Spleen (tissue), 11 donors: ENCODE data around the gene OR52H1. TPM values are rescaled to one million over a fixed set of nuclear protein-coding genes. Genes with fewer than 3 reads are reported as not detected.

Source experiments
- DNase-seq: peaks from one replicate; pipeline ENCODE4 v3.0.0-alpha.2; 2020
- H3K27ac ChIP-seq, 8 donors: fragments of 200-600 bp; sonication (generic) in 7 of 8; 1 replicate in 4 of 8; 2 replicates in 4 of 8; pipeline versions ENCODE4 v1.5.0 to v1.8.0; 2016 to 2021; ENCODE audit warnings: inconsistent platforms in 4 of 8, mild to moderate bottlenecking in 4 of 8, moderate library complexity in 1 of 8
- H3K27me3 ChIP-seq, 7 donors: fragments of 200-600 bp; sonication (generic) in 6 of 7; replicated peaks in 1 of 7; 1 replicate in 4 of 7; 2 replicates in 3 of 7; pipeline versions ENCODE4 v1.5.0 to v1.8.0; 2016 to 2021; ENCODE audit warnings: inconsistent platforms in 3 of 7, mild to moderate bottlenecking in 1 of 7
- H3K36me3 ChIP-seq, 6 donors: fragments of 200-600 bp; sonication (generic) in 5 of 6; 1 replicate in 4 of 6; 2 replicates in 2 of 6; pipeline versions ENCODE4 v1.5.0 to v1.8.0; 2016 to 2021; ENCODE audit warnings: inconsistent platforms in 2 of 6
- H3K4me1 ChIP-seq, 6 donors: fragments of 200-600 bp; sonication (generic) in 5 of 6; 1 replicate in 3 of 6; 2 replicates in 3 of 6; pipeline versions ENCODE4 v1.5.0 to v1.8.0; 2016 to 2021; ENCODE audit warnings: inconsistent platforms in 3 of 6
- H3K4me3 ChIP-seq, 8 donors: fragments of 200-600 bp; sonication (generic) in 7 of 8; 1 replicate in 4 of 8; 2 replicates in 4 of 8; pipeline versions ENCODE4 v1.5.0 to v1.8.0; 2016 to 2021; ENCODE audit warnings: inconsistent platforms in 4 of 8, mild to moderate bottlenecking in 4 of 8, moderate library complexity in 2 of 8
- H3K9me3 ChIP-seq, 8 donors: fragments of 200-600 bp; sonication (generic) in 7 of 8; 1 replicate in 4 of 8; 2 replicates in 4 of 8; pipeline versions ENCODE4 v1.5.0 to v1.8.0; 2016 to 2021; ENCODE audit warnings: inconsistent platforms in 4 of 8
- CTCF ChIP-seq, 11 experiments: fragments of 200-600 bp in 7 of 11; fragments of 450-650 bp in 4 of 11; sonication (generic) in 4 of 11; IDR thresholded peaks in 8 of 11; conservative IDR thresholded peaks in 3 of 11; 1 replicate in 7 of 11; 2 replicates in 4 of 11; pipeline versions ENCODE4 v1.4.0 to v1.8.0; 2016 to 2021; ENCODE audit warnings: antibody characterized with exemption in 11 of 11, inconsistent platforms in 4 of 11, mild to moderate bottlenecking in 1 of 11
- POLR2A ChIP-seq, 3 donors: fragments of 450-650 bp; IDR thresholded peaks; one replicate each; pipeline ENCODE4 v1.5.1; 2017; ENCODE audit warnings: antibody characterized with exemption in 3 of 3, mild to moderate bottlenecking in 1 of 3
- POLR2AphosphoS5 ChIP-seq, 3 donors: sonication (generic); formaldehyde crosslinking; IDR thresholded peaks; one replicate each; pipeline ENCODE4 v1.5.1; 2017; ENCODE audit warnings: antibody characterized with exemption in 3 of 3
- WGBS, 5 donors: extraction: QIAGEN DNeasy Blood & Tissue Kit in 3 of 5; methylation state at CpG; one replicate each; pipeline versions ENCODE4 v1.1.5 to v1.1.7; 2013 to 2018; 5-methylcytosine and 5-hydroxymethylcytosine counted together
- intact Hi-C: fragments of 100-400 bp; cut with DNase I; formaldehyde crosslinking; loops from one replicate; pipeline ENCODE4 v1.15.0; 2023; ENCODE audit warnings: low total_unique reads
- polyA plus RNA-seq, 3 donors: library from polyadenylated mRNA; stranded (reverse); fragments of 200-250 nt; gene quantifications; one replicate each; pipeline ENCODE4 v1.2.1, GENCODE V29; 2013
- total RNA-seq, 7 donors: library from RNA; depleted of rRNA in 3 of 7; stranded (reverse); fragments of >200 nt in 3 of 7; fragmentation: NEBNext Ultra II Directional in 4 of 7; extraction: Animal tissue kit (Norgen Biotek cat#: 25700) in 4 of 7; gene quantifications; one replicate each; pipeline versions ENCODE4 v1.1.0 to v1.2.1, GENCODE V29; 2016 to 2021
- donor health status: healthy with polysubstance abuse.
- donor health status: DM: no; HTN: no; CAD: no; lungs with moderate emphysema.
- donor health status: DM: no; HTN: no; CAD: no.
- donor health status: Bipolar disorder and iron deficiency.
- donor health status: healthy.
- donor health status: DM: no; HTN: no; CAD: no.
- donor health status: DM: yes; HTN: yes; CAD: no.

OR52H1 gene
- total and polyA plus RNA-seq, 10 donors: 0.27 to 3.3 (median 0.80) TPM; not detected in 3

GRCh38 chr11:5499671-5500070, 48.7 kb downstream of the OR52H1 start:
- Histone ChIP-seq H3K27ac (no peak overlapping the region), H3K27me3 (no peaks in the 10 kb centered on the region), H3K4me1 (no peaks in the 10 kb centered on the region), H3K4me3 (no peak overlapping the region), H3K36me3 (no peaks in the 10 kb centered on the region), H3K9me3 (no peaks in the 10 kb centered on the region)
- DNase-seq: no peak
- intact Hi-C loops: no loop called here
- no peak for TF ChIP-seq POLR2A (IDR thresholded peaks at IDR 0.05)
- TF ChIP-seq CTCF (IDR thresholded peaks at IDR 0.05 in 8 of 11, conservative IDR thresholded peaks at IDR 0.05 in 3 of 11): no peak
- no peak for TF ChIP-seq POLR2AphosphoS5 (IDR thresholded peaks at IDR 0.05)
- WGBS, 5 donors: 56 to 78% (median 72%) methylated on average over 2 of the region's 2 CpGs

Other genes with a start within 250 kb of the OR52H1 start
- gene OR51B4, start 246.6 kb downstream of the OR52H1 start, total RNA-seq: not detected
- gene OR51B4, start 246.6 kb downstream of the OR52H1 start, polyA plus RNA-seq: not detected
- not detected for gene OR51B2, start 224.2 kb downstream of the OR52H1 start, total RNA-seq
- not detected for gene OR51B2, start 224.2 kb downstream of the OR52H1 start, polyA plus RNA-seq
- gene OR51B5, start 205.0 kb downstream of the OR52H1 start, total RNA-seq: 1 to 10 TPM in 3 of 7 donors, under 1 TPM in 4; 0.44 to 3.0 (median 0.89) TPM
- gene OR51B5, start 205.0 kb downstream of the OR52H1 start, polyA plus RNA-seq: not detected
- not detected for gene OR51B6, start 197.0 kb downstream of the OR52H1 start, total RNA-seq
- not detected for gene OR51B6, start 197.0 kb downstream of the OR52H1 start, polyA plus RNA-seq
- gene OR51M1, start 164.7 kb downstream of the OR52H1 start, total RNA-seq: not detected
- not detected for gene OR51M1, start 164.7 kb downstream of the OR52H1 start, polyA plus RNA-seq
- not detected for gene OR51Q1, start 126.4 kb downstream of the OR52H1 start, total RNA-seq
- not detected for gene OR51Q1, start 126.4 kb downstream of the OR52H1 start, polyA plus RNA-seq
- under 1 TPM in 2 of 7 donors, not detected in 5; 0.40 to 0.73 TPM for gene OR51I1, start 107.0 kb downstream of the OR52H1 start, total RNA-seq
- gene OR51I1, start 107.0 kb downstream of the OR52H1 start, polyA plus RNA-seq: not detected
- not detected for gene OR51I2, start 99.2 kb downstream of the OR52H1 start, total RNA-seq
- not detected for gene OR51I2, start 99.2 kb downstream of the OR52H1 start, polyA plus RNA-seq
- not detected for gene OR52D1, start 59.9 kb downstream of the OR52H1 start, total RNA-seq
- gene OR52D1, start 59.9 kb downstream of the OR52H1 start, polyA plus RNA-seq: not detected
- gene UBQLN3, start 38.6 kb downstream of the OR52H1 start, total RNA-seq: 1 to 10 TPM in 3 of 7 donors, under 1 TPM in 4; 0.29 to 3.7 (median 0.52) TPM
- not detected for gene UBQLN3, start 38.6 kb downstream of the OR52H1 start, polyA plus RNA-seq
- gene UBQLNL, start 31.8 kb downstream of the OR52H1 start, total RNA-seq: 1 to 10 TPM in 4 of 7 donors, under 1 TPM in 3; 0.87 to 2.3 (median 1.1) TPM
- under 1 TPM; 0.33 to 0.93 (median 0.74) TPM for gene UBQLNL, start 31.8 kb downstream of the OR52H1 start, polyA plus RNA-seq
- gene OR52B6, start 32.3 kb upstream of the OR52H1 start, total RNA-seq: not detected
- not detected for gene OR52B6, start 32.3 kb upstream of the OR52H1 start, polyA plus RNA-seq
- gene TRIM6, start 48.1 kb upstream of the OR52H1 start, total RNA-seq: 1 to 10 TPM; 1.4 to 6.1 (median 4.3) TPM
- 1 to 10 TPM in 2 of 3 donors, under 1 TPM in 1; 0.72 to 2.7 (median 1.1) TPM for gene TRIM6, start 48.1 kb upstream of the OR52H1 start, polyA plus RNA-seq
- 10 to 100 TPM; 13.7 to 21.8 (median 17.7) TPM for gene TRIM34, start 76.5 kb upstream of the OR52H1 start, total RNA-seq
- gene TRIM34, start 76.5 kb upstream of the OR52H1 start, polyA plus RNA-seq: 10 to 100 TPM in 2 of 3 donors, 1 to 10 TPM in 1; 9.5 to 14.0 (median 10.5) TPM
- gene TRIM5, start 136.5 kb upstream of the OR52H1 start, total RNA-seq: 10 to 100 TPM; 31.1 to 44.3 (median 34.2) TPM
- 10 to 100 TPM in 1 of 3 donors, 1 to 10 TPM in 2; 7.8 to 13.6 (median 9.0) TPM for gene TRIM5, start 136.5 kb upstream of the OR52H1 start, polyA plus RNA-seq
- 100 to 1,000 TPM; 232 to 336 (median 282) TPM for gene TRIM22, start 141.2 kb upstream of the OR52H1 start, total RNA-seq
- gene TRIM22, start 141.2 kb upstream of the OR52H1 start, polyA plus RNA-seq: 100 to 1,000 TPM; 152 to 169 (median 162) TPM
- 1 to 10 TPM in 4 of 7 donors, under 1 TPM in 3; 0.27 to 1.8 (median 1.0) TPM for gene OR56B1, start 187.9 kb upstream of the OR52H1 start, total RNA-seq
- gene OR56B1, start 187.9 kb upstream of the OR52H1 start, polyA plus RNA-seq: under 1 TPM; 0.06 to 0.11 (median 0.08) TPM
- 1 to 10 TPM in 6 of 7 donors, under 1 TPM in 1; 0.91 to 6.0 (median 1.6) TPM for gene OR52N4, start 205.7 kb upstream of the OR52H1 start, total RNA-seq
- gene OR52N4, start 205.7 kb upstream of the OR52H1 start, polyA plus RNA-seq: 1 to 10 TPM in 2 of 3 donors, under 1 TPM in 1; 0.99 to 3.7 (median 1.1) TPM
- gene OR52N5, start 234.8 kb upstream of the OR52H1 start, total RNA-seq: not detected
- not detected for gene OR52N5, start 234.8 kb upstream of the OR52H1 start, polyA plus RNA-seq
- not detected for gene OR52N1, start 242.7 kb upstream of the OR52H1 start, total RNA-seq
- not detected for gene OR52N1, start 242.7 kb upstream of the OR52H1 start, polyA plus RNA-seq